ENCODE results near the gene ACBD4.
A peak's percentile ranks its signal among the peaks of the same experiment; 100 is the strongest.

The ACBD4 gene

GRCh38 chr17:45138911-45139532 lies 3.5 kb downstream of the ACBD4 start:
- no peak for DNase-seq

DNA sequence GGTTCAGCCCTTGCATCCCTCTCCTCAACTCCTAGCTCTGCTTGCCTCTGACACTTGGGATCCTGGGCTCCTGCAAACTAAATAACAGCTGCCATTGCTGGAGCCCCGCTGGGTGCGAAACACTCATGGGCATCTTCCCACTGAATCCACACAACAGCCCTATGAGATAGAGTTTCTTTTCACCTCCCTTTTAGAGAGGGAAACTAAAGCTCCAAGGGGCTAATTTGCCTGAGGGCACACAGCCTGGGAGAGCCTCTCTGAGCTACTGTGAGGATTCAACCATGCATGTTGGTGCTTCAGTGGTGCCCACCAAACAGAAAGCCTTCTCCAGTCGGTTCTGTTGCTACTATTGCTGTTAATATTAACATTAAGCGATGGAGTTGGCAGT lies 4.0 kb downstream of the ACBD4 start:
- DNase-seq: no peak

DNA sequence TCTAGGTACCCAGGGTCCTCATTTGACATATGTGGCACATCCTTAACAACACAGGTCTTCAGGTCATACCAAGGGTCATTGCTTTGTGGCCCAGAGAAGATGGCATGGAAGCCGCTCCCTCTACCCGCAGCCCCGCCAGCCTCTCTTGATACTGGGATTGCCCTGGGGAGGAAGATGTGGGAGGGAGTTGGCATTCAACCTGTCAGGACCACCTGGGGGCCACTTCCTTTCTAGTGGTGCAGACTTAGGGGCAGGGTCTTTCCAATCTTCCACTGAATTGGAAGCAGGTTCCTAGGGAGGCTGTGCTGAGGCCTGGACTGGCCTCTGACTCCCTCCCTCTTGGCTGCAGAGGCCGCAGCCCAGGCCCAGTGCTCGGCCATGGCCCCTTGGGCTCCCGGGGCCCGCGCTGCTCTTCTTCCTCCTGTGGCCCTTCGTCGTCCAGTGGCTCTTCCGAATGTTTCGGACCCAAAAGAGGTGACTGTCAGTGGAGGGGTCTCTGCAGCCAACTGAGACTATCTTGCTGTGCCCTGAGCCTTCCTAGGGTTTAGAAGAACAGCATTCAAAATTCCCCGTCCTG lies 7.7 kb downstream of the ACBD4 start:
- no peak for DNase-seq

DNA sequence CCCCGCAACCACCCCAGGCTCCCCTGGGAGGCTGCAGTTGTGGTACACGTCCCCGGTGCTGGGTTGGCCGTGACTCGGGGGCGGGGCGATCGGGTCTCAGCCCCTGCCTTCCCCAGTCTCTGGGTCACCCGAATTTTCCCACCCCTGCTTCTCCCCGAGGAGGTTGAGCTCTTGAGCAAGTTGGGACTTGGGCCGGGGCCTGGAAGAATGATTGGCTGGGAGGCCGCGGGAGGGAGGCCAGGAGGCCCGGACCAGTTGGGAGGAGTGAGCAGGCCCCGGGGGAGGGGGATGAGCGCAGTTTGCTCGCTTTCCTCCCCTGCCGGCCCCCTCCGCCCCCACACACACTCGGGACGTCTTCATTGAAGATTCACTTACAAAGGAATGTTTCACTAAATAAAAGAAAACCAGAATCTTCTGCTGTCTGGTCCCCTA lies 8.3 kb downstream of the ACBD4 start:
- DNase-seq: peak in 1 of 4 experiments; percentile 36

DNA sequence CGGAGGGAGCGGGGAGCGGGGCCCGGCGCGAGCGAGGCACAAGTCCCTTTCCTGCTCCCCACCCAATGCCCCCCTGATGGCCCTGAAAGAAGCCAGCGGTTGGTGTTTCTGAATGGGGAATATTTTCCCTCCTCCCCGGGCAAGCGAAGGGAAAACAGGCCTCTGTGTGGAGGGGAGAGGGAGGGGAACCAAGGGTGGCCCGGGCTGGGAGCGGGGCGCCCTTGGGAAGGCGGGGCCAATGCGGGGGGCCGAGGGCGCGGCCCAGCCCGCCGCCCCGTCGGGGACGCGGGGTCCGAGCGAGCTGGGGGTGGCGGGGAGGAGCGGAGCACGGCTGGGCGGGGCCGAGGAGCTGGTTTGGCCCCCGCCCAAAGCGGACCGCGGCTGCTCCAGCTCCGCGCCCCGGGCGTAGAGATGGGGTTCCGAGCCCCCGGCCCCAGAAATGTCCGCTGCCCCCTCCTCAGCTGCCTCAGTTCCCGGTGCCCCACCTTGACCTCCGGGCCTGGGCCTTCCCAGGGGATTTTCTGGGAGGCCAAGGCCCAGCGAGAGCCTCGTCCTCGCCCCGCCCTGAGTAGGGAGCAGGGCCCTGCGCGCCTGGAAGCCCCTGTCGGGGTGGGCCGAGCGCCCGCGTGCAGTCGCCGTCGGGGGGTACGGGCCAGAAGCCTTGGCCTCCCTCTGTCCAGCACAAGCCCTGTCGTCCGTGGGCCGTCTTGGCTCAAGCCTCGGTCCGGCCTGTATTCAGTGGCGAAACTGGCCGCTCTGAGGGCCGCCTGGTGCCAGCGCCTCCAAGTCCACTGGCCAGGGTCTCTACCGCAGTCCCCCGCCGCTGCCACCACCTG lies 8.9 kb downstream of the ACBD4 start:
- peak in 1 of 4 experiments; percentile 36 for DNase-seq

DNA sequence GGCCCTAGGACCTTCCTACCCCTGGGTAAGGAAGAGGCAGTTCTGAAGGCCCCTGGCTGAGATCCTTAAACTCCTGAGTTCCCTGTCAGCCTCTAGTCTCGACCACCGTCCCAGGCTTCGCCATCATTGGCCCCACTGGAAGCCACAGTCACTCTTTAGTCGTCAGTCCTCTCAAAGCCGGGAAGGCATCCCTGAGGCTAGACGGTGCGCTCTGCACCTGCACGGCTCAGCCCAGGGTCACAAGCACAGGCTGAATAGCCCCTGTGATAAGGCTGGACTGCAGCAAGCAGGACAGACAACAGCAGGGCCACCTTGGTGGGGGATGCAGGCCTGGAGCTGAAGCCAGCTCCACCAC lies 9.5 kb downstream of the ACBD4 start:
- DNase-seq: no peak

- no peak for DNase-seq
These were observed 10.7 kb downstream of the ACBD4 start for GRCh38 chr17:45146166-45146565.

- no peak for DNase-seq
These were observed 11.1 kb downstream of the ACBD4 start for GRCh38 chr17:45146592-45146889.

DNA sequence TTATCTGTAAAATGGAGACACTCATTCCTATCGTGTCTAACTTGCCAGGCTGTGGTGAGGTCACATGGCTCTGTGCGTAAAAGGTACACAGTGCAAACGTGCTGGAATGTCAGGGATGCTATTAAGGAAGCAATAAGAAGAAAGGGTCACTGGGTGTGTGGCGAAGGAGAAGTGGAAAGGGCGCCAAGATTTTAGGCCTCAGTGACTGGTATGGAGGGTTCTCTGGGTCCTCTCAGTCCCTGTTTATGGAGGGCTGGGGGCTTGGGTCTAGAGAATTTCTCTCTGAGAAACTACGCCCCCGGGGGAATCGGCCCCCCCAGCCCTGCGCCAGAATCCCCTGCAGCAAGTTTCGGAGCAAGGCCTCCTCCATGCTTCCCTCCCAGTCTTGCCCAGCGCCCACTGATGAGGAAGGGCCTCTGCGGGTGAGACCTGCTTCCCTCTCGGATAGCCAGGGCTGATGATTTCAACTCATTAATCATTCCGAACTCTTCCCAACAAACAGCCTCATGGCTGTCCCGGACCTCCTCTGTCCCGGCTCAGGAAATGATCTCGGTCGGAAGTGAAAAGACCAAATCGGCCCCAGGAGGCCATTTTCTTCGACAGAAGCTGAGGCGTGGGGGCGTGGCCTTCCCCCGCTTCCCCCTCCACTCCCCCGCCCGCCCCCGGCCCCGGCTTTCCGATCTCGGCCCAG lies 11.5 kb downstream of the ACBD4 start:
- DNase-seq: peak in 2 of 4 experiments; percentile 78

GRCh38 chr17:45147581-45148182 lies 12.2 kb downstream of the ACBD4 start:
- peak; percentile 50 to 78 (median 72) for DNase-seq

- DNase-seq: peak; percentile 98 to 99 (median 98)
These were observed 12.9 kb downstream of the ACBD4 start, which contains the start of gene HEXIM1 for GRCh38 chr17:45148183-45149036. Gene HEXIM1 (plus strand): TSS chr17:45148475. CDS start chr17:45149191, 716 bp downstream.

GRCh38 chr17:45149037-45149668 lies 13.7 kb downstream of the ACBD4 start:
- DNase-seq: peak; percentile 29 to 64 (median 40)

GRCh38 chr17:45149669-45150664 lies 14.5 kb downstream of the ACBD4 start:
- peak in 1 of 4 experiments; percentile 28 for DNase-seq

GRCh38 chr17:45150911-45151809 lies 15.7 kb downstream of the ACBD4 start:
- no peak for DNase-seq

- DNase-seq: no peak
These were observed 19.5 kb downstream of the ACBD4 start for GRCh38 chr17:45155029-45155428.

GRCh38 chr17:45155483-45155882 lies 20.0 kb downstream of the ACBD4 start:
- no peak for DNase-seq

GRCh38 chr17:45156242-45156641 lies 20.8 kb downstream of the ACBD4 start:
- DNase-seq: no peak

DNA sequence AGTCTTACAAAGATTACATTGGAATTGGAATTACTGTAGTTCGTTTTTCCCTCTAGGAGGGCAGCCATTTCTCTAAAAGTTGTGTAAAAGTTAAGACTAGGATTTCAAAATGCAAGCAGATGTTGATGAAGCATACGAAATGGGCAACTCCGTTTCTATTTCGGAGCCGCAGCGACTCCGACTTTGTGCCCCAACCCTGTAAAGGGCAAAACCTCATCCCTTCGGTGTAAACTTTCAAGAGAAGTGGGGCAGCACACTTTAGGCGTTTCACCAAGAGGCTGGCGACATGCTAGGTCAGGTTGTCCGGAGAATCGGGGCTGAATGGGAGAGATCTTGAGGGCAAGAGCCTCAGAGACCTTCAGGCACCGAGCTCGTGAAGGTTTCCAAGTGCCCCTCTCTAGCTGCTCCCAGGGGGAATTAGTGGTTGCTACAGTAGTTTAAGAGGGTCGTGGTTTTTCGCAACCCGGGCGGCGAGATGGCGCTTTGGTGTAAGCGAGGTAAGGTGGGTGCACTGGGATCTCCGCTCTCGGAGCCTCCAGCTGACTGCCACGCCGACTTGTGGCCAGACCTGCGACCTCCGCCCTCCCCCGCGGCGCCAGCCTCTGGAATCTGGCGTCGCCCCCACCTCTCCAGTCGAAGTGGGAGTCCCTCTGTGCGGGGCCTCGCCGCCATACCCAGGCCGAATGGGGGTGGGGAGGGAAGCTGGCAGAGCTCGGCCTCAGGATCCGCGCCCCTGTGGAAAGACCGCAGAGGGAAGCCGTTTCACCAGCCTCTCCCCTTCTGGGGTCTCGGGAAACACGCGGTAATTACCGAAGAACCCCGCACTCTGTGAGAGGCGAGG lies 25.2 kb downstream of the ACBD4 start:
- DNase-seq: peak; percentile 43 to 76 (median 63)
